HepG2 (cell line): ENCODE measurements around the gene MGMT.

Experiments used
- BRCA1 ChIP-seq: sonication (generic); formaldehyde crosslinking; IDR thresholded peaks from 2 replicates; pipeline ENCODE4 v1.4.0; 2020; ENCODE audit warnings: missing genetic modification reagents
- CCDC6 ChIP-seq: sonication (generic); formaldehyde crosslinking; IDR thresholded peaks from 2 replicates; pipeline ENCODE4 v1.8.1; 2022; ENCODE audit warnings: mild to moderate bottlenecking, missing genetic modification reagents, moderate library complexity
- EP300 ChIP-seq, 3 experiments: sonication (generic) in 1 of 3; formaldehyde crosslinking in 1 of 3; IDR thresholded peaks; 2 replicates each; pipeline versions ENCODE4 v1.5.1 to v1.6.1; 2011 to 2020; ENCODE audit warnings: low read depth in 2 of 3, low read length in 2 of 3, borderline replicate concordance in 1 of 3, improper control_type of control experiment in 1 of 3, mild to moderate bottlenecking in 1 of 3, missing genetic modification reagents in 1 of 3, moderate library complexity in 1 of 3
- JUND ChIP-seq: sonication (generic); formaldehyde crosslinking; IDR thresholded peaks from 2 replicates; pipeline ENCODE4 v1.8.0; 2022; ENCODE audit warnings: mild to moderate bottlenecking, missing genetic modification reagents
- MYC ChIP-seq: sonication (generic); formaldehyde crosslinking; IDR thresholded peaks from 2 replicates; pipeline ENCODE4 v1.9.0; 2021; ENCODE audit warnings: missing genetic modification reagents, borderline replicate concordance
- TARDBP ChIP-seq: sonication (generic); formaldehyde crosslinking; IDR thresholded peaks from 2 replicates; pipeline ENCODE4 v1.8.0; 2022; ENCODE audit warnings: mild to moderate bottlenecking, missing genetic modification reagents
- TBP ChIP-seq: sonication (generic); formaldehyde crosslinking; IDR thresholded peaks from 2 replicates; pipeline ENCODE4 v1.5.0; 2020; ENCODE audit warnings: missing genetic modification reagents
- ZNF558 ChIP-seq: sonication (generic); formaldehyde crosslinking; IDR thresholded peaks from 2 replicates; pipeline ENCODE4 v1.9.0; 2022; ENCODE audit warnings: mild to moderate bottlenecking, missing genetic modification reagents, borderline replicate concordance
- ZNF878 ChIP-seq: sonication (generic); formaldehyde crosslinking; IDR thresholded peaks from 2 replicates; pipeline ENCODE4 v1.8.1; 2023; ENCODE audit warnings: mild to moderate bottlenecking, missing genetic modification reagents, moderate library complexity
- ZNF879 ChIP-seq: sonication (generic); formaldehyde crosslinking; IDR thresholded peaks from 2 replicates; pipeline ENCODE4 v1.8.1; 2023; ENCODE audit warnings: missing genetic modification reagents
- TF ChIP-seq, protein P1 (sequence below): sonication (generic); formaldehyde crosslinking; IDR thresholded peaks from 2 replicates; pipeline ENCODE4 v1.4.0; 2020; ENCODE audit warnings: missing genetic modification reagents
- TF ChIP-seq, protein P2 (sequence below), 2 experiments: sonication (generic) in 1 of 2; formaldehyde crosslinking in 1 of 2; IDR thresholded peaks; 2 replicates each; pipeline versions ENCODE4 v1.5.1 to v1.6.1; 2011 to 2020; ENCODE audit warnings: borderline replicate concordance in 1 of 2, low read depth in 1 of 2, low read length in 1 of 2, mild to moderate bottlenecking in 1 of 2, missing genetic modification reagents in 1 of 2, moderate library complexity in 1 of 2
- TF ChIP-seq, protein P3 (sequence below), 2 experiments: fragments of 450-650 bp in 1 of 2; sonication (generic) in 1 of 2; formaldehyde crosslinking in 1 of 2; IDR thresholded peaks; 2 replicates each; pipeline versions ENCODE4 v1.6.1 to v1.8.0; 2016 to 2022; ENCODE audit warnings: antibody characterized with exemption in 1 of 2, mild to moderate bottlenecking in 1 of 2, missing genetic modification reagents in 1 of 2

DNA sequence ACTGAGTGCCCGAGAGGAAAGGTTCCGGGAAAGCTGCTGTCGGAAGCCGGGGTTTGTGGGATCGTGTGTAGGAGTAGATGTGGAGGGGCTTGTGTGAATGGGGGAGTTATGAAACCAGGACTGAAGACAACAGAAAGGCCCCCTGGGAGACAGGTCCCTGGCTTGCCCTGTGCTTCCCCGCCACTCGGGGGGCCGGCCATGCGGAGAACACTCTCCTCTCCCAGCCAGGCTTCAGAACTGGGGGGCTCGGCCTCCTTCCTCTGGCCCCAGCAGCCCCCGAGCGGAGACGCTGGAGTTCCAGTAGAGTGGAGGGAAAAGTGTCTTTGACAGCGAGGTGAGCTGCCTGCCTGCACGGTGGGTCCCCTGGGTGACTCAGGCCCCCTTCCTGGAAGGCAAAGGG lies 185.0 kb downstream of the MGMT start:
- TF ChIP-seq JUND (CRISPR knock-in tag): no peak
- no peak for TF ChIP-seq TARDBP (CRISPR knock-in tag)
- TF ChIP-seq CCDC6 (CRISPR knock-in tag): no peak
- TF ChIP-seq ZNF878 (CRISPR knock-in tag): no peak
- TF ChIP-seq, protein P1, sequence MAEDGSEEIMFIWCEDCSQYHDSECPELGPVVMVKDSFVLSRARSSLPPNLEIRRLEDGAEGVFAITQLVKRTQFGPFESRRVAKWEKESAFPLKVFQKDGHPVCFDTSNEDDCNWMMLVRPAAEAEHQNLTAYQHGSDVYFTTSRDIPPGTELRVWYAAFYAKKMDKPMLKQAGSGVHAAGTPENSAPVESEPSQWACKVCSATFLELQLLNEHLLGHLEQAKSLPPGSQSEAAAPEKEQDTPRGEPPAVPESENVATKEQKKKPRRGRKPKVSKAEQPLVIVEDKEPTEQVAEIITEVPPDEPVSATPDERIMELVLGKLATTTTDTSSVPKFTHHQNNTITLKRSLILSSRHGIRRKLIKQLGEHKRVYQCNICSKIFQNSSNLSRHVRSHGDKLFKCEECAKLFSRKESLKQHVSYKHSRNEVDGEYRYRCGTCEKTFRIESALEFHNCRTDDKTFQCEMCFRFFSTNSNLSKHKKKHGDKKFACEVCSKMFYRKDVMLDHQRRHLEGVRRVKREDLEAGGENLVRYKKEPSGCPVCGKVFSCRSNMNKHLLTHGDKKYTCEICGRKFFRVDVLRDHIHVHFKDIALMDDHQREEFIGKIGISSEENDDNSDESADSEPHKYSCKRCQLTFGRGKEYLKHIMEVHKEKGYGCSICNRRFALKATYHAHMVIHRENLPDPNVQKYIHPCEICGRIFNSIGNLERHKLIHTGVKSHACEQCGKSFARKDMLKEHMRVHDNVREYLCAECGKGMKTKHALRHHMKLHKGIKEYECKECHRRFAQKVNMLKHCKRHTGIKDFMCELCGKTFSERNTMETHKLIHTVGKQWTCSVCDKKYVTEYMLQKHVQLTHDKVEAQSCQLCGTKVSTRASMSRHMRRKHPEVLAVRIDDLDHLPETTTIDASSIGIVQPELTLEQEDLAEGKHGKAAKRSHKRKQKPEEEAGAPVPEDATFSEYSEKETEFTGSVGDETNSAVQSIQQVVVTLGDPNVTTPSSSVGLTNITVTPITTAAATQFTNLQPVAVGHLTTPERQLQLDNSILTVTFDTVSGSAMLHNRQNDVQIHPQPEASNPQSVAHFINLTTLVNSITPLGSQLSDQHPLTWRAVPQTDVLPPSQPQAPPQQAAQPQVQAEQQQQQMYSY: no peak
- no peak for TF ChIP-seq BRCA1 (CRISPR knock-in tag)
- TF ChIP-seq, protein P2, sequence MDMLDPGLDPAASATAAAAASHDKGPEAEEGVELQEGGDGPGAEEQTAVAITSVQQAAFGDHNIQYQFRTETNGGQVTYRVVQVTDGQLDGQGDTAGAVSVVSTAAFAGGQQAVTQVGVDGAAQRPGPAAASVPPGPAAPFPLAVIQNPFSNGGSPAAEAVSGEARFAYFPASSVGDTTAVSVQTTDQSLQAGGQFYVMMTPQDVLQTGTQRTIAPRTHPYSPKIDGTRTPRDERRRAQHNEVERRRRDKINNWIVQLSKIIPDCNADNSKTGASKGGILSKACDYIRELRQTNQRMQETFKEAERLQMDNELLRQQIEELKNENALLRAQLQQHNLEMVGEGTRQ (IDR thresholded peaks at IDR 0.05; ENCODE audit: low read depth, low read length): no peak
- TF ChIP-seq, protein P2 (CRISPR knock-in tag; IDR thresholded peaks at IDR 0.05; ENCODE audit: borderline replicate concordance): no peak
- TF ChIP-seq TBP: no peak
- TF ChIP-seq ZNF558 (CRISPR knock-in tag): no peak
- no peak for TF ChIP-seq MYC (CRISPR knock-in tag)
- TF ChIP-seq, protein P3, sequence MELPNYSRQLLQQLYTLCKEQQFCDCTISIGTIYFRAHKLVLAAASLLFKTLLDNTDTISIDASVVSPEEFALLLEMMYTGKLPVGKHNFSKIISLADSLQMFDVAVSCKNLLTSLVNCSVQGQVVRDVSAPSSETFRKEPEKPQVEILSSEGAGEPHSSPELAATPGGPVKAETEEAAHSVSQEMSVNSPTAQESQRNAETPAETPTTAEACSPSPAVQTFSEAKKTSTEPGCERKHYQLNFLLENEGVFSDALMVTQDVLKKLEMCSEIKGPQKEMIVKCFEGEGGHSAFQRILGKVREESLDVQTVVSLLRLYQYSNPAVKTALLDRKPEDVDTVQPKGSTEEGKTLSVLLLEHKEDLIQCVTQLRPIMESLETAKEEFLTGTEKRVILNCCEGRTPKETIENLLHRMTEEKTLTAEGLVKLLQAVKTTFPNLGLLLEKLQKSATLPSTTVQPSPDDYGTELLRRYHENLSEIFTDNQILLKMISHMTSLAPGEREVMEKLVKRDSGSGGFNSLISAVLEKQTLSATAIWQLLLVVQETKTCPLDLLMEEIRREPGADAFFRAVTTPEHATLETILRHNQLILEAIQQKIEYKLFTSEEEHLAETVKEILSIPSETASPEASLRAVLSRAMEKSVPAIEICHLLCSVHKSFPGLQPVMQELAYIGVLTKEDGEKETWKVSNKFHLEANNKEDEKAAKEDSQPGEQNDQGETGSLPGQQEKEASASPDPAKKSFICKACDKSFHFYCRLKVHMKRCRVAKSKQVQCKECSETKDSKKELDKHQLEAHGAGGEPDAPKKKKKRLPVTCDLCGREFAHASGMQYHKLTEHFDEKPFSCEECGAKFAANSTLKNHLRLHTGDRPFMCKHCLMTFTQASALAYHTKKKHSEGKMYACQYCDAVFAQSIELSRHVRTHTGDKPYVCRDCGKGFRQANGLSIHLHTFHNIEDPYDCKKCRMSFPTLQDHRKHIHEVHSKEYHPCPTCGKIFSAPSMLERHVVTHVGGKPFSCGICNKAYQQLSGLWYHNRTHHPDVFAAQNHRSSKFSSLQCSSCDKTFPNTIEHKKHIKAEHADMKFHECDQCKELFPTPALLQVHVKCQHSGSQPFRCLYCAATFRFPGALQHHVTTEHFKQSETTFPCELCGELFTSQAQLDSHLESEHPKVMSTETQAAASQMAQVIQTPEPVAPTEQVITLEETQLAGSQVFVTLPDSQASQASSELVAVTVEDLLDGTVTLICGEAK (IDR thresholded peaks at IDR 0.05): no peak
- TF ChIP-seq, protein P3 (CRISPR knock-in tag; IDR thresholded peaks at IDR 0.05): no peak
- TF ChIP-seq ZNF879 (CRISPR knock-in tag): no peak
- TF ChIP-seq EP300 (IDR thresholded peaks at IDR 0.05; ENCODE audit: low read depth in 2 of 2, low read length in 2 of 2): no peak
- no peak for TF ChIP-seq EP300 (CRISPR knock-in tag; IDR thresholded peaks at IDR 0.05; ENCODE audit: borderline replicate concordance)
